Ectodermal cell (in vitro differentiated cells): ENCODE results near the gene NDUFB10. TPM values are rescaled to one million over a fixed set of nuclear protein-coding genes. Genes with fewer than 3 reads are reported as not detected.

Experiments
- H3K27ac ChIP-seq: 2 replicates; pipeline ENCODE4 v1.7.0; 2013; ENCODE audit warnings: mild to moderate bottlenecking, low read depth, low read length; ENCODE audit not compliant: insufficient read depth, poor library complexity, severe bottlenecking
- H3K27me3 ChIP-seq: 2 replicates; pipeline ENCODE4 v1.7.0; 2013; ENCODE audit warnings: mild to moderate bottlenecking, low read length; ENCODE audit not compliant: insufficient read depth, control insufficient read depth, poor library complexity, severe bottlenecking
- H3K36me3 ChIP-seq: one replicate; pipeline ENCODE4 v1.7.0; 2013; ENCODE audit warnings: low read length; ENCODE audit not compliant: control insufficient read depth, insufficient read depth
- H3K4me1 ChIP-seq: one replicate; pipeline ENCODE4 v1.7.0; 2013; ENCODE audit warnings: low read length; ENCODE audit not compliant: control insufficient read depth, insufficient read depth
- H3K4me3 ChIP-seq: 2 replicates; pipeline ENCODE4 v1.7.0; 2013; ENCODE audit warnings: low read depth, low read length, control low read depth; ENCODE audit not compliant: insufficient read depth
- H3K9me3 ChIP-seq: 2 replicates; pipeline ENCODE4 v1.7.0; 2013; ENCODE audit warnings: mild to moderate bottlenecking, low read length, moderate library complexity; ENCODE audit not compliant: control insufficient read depth
- WGBS, 2 experiments: methylation state at CpG; one replicate each; pipeline ENCODE4 v1.1.7; 2013; ENCODE audit warnings: missing lambda C conversion rate in 2 of 2; 5-methylcytosine and 5-hydroxymethylcytosine counted together
- polyA plus RNA-seq, 4 experiments: library from polyadenylated mRNA; stranded (reverse); fragments of 50-300 nt; gene quantifications; one replicate each; pipeline ENCODE4 v1.2.3, GENCODE V29; 2013

NDUFB10 gene
- 141 TPM for polyA plus RNA-seq (2013, experiment 1 of 4)
- polyA plus RNA-seq (2013, experiment 2 of 4) = 134 TPM
- 163 TPM for polyA plus RNA-seq (2013, experiment 3 of 4)
- polyA plus RNA-seq (2013, experiment 4 of 4) = 178 TPM

- WGBS, 2 experiments = 0 to 1% methylated on average over 79 of the region's 79 CpGs
- Histone ChIP-seq H3K27ac (peak within 1 kb of the TSS; percentile 55), H3K4me1 (peaks cover 21% of the 10 kb centered on the region), H3K4me3 (peak within 1 kb of the TSS; percentile 93), H3K36me3 (peaks cover 5% of the 10 kb centered on the region), H3K9me3 (no peaks in the 10 kb centered on the region), H3K27me3 (peaks cover 4% of the 10 kb centered on the region)
Observed at GRCh38 chr16:1959269-1960039, at the start of gene NDUFB10. NDUFB10 (plus strand) TSS chr16:1959538; CDS start chr16:1959625, 87 bp downstream.

- Histone ChIP-seq H3K27me3 (peaks cover 4% of the 10 kb centered on the region), H3K9me3 (no peaks in the 10 kb centered on the region), H3K36me3 (no peaks in the 10 kb centered on the region), H3K4me3 (no peak overlapping the region), H3K27ac (no peak overlapping the region), H3K4me1 (peaks cover 36% of the 10 kb centered on the region)
- 87% methylated on average over 18 of the region's 18 CpGs for WGBS, 2 experiments
Observed at GRCh38 chr16:1909561-1910231, 49.6 kb upstream of the NDUFB10 start.

GRCh38 chr16:1911467-1912214, 47.7 kb upstream of the NDUFB10 start:
- Histone ChIP-seq H3K9me3 (no peaks in the 10 kb centered on the region), H3K27me3 (peaks cover 13% of the 10 kb centered on the region), H3K4me1 (peaks cover 37% of the 10 kb centered on the region), H3K4me3 (no peak overlapping the region), H3K27ac (no peak overlapping the region), H3K36me3 (no peaks in the 10 kb centered on the region)
- 95 to 96% methylated on average over 59 of the region's 59 CpGs for WGBS, 2 experiments

GRCh38 chr16:1912215-1912543, 47.2 kb upstream of the NDUFB10 start:
- Histone ChIP-seq H3K4me1 (peaks cover 41% of the 10 kb centered on the region), H3K27me3 (peaks cover 18% of the 10 kb centered on the region), H3K4me3 (no peak overlapping the region), H3K27ac (no peak overlapping the region), H3K36me3 (no peaks in the 10 kb centered on the region), H3K9me3 (no peaks in the 10 kb centered on the region)
- WGBS, 2 experiments = 91 to 95% methylated on average over 17 of the region's 17 CpGs

GRCh38 chr16:1913327-1914083, 45.8 kb upstream of the NDUFB10 start:
- Histone ChIP-seq H3K9me3 (no peaks in the 10 kb centered on the region), H3K4me3 (no peak overlapping the region), H3K27me3 (peaks cover 29% of the 10 kb centered on the region), H3K27ac (no peak overlapping the region), H3K36me3 (no peaks in the 10 kb centered on the region), H3K4me1 (peaks cover 40% of the 10 kb centered on the region)
- WGBS, 2 experiments = 73 to 77% methylated on average over 17 to 21 of the region's 21 CpGs

- Histone ChIP-seq H3K36me3 (no peaks in the 10 kb centered on the region), H3K4me3 (no peak overlapping the region), H3K4me1 (peaks cover 40% of the 10 kb centered on the region), H3K27ac (no peak overlapping the region), H3K9me3 (no peaks in the 10 kb centered on the region), H3K27me3 (peaks cover 36% of the 10 kb centered on the region)
- WGBS, 2 experiments = 60 to 67% methylated on average over 15 of the region's 15 CpGs
Observed at GRCh38 chr16:1914084-1914608, 45.2 kb upstream of the NDUFB10 start.

- Histone ChIP-seq H3K4me3 (no peak overlapping the region), H3K27me3 (peaks cover 44% of the 10 kb centered on the region), H3K4me1 (peaks cover 37% of the 10 kb centered on the region), H3K36me3 (no peaks in the 10 kb centered on the region), H3K9me3 (no peaks in the 10 kb centered on the region), H3K27ac (no peak overlapping the region)
- 62 to 64% methylated on average over 8 of the region's 8 CpGs for WGBS, 2 experiments
Observed at GRCh38 chr16:1914988-1915387, 44.4 kb upstream of the NDUFB10 start.

- H3K36me3 ChIP-seq = no peaks in the 10 kb centered on the region
- WGBS, 2 experiments = 65 to 68% methylated on average over 25 of the region's 25 CpGs
- H3K9me3 ChIP-seq = no peaks in the 10 kb centered on the region
- H3K4me1 ChIP-seq = peaks cover 43% of the 10 kb centered on the region
- H3K4me3 ChIP-seq = no peak overlapping the region
- H3K27ac ChIP-seq = no peak overlapping the region
- H3K27me3 ChIP-seq = peaks cover 54% of the 10 kb centered on the region
Observed at GRCh38 chr16:1915732-1916639, 43.4 kb upstream of the NDUFB10 start.

GRCh38 chr16:1916640-1916990, 42.7 kb upstream of the NDUFB10 start:
- Histone ChIP-seq H3K36me3 (no peaks in the 10 kb centered on the region), H3K27ac (no peak overlapping the region), H3K27me3 (peaks cover 60% of the 10 kb centered on the region), H3K4me3 (no peak overlapping the region), H3K4me1 (peaks cover 43% of the 10 kb centered on the region), H3K9me3 (no peaks in the 10 kb centered on the region)
- 4 to 6% methylated on average over 5 of the region's 5 CpGs for WGBS, 2 experiments
